Osteoblast (primary cell): ENCODE measurements around the gene PGAP1. TPM values are rescaled to one million over a fixed set of nuclear protein-coding genes. Genes with fewer than 3 reads are reported as not detected.
A peak's percentile ranks its signal among the peaks of the same experiment; 100 is the strongest.

Experiments used
- DNase-seq: peaks from one replicate; pipeline ENCODE4 v3.0.0; 2011; ENCODE audit warnings: low spot score, mixed read lengths; ENCODE audit not compliant: insufficient read length; ENCODE audit errors: missing footprints
- H2AFZ ChIP-seq: 2 replicates; pipeline ENCODE4 v1.6.0; 2011; ENCODE audit warnings: mild to moderate bottlenecking, low read length
- H3K27ac ChIP-seq: 2 replicates; pipeline ENCODE4 v1.5.1; 2011; ENCODE audit warnings: mild to moderate bottlenecking, low read depth, low read length, moderate library complexity
- H3K27me3 ChIP-seq: 2 replicates; pipeline ENCODE4 v1.6.0; 2012; ENCODE audit warnings: mild to moderate bottlenecking, control low read depth, inconsistent platforms, low read length, moderate library complexity; ENCODE audit not compliant: insufficient read depth
- H3K36me3 ChIP-seq: 2 replicates; pipeline ENCODE4 v1.5.1; 2011; ENCODE audit warnings: mild to moderate bottlenecking, low read length, control low read depth, moderate library complexity; ENCODE audit not compliant: insufficient read depth
- H3K4me1 ChIP-seq: 2 replicates; pipeline ENCODE4 v1.5.1; 2011; ENCODE audit warnings: mild to moderate bottlenecking, low read length, control low read depth, moderate library complexity; ENCODE audit not compliant: insufficient read depth
- H3K4me2 ChIP-seq: 2 replicates; pipeline ENCODE4 v1.6.0; 2011; ENCODE audit warnings: mild to moderate bottlenecking, low read length; ENCODE audit not compliant: insufficient read depth
- H3K4me3 ChIP-seq: fragments of 200-600 bp; sonication (generic); 3 replicates; pipeline ENCODE4 v1.5.1; 2012; ENCODE audit warnings: mild to moderate bottlenecking, low read length, inconsistent platforms; ENCODE audit not compliant: insufficient read depth
- H3K79me2 ChIP-seq: 2 replicates; pipeline ENCODE4 v1.6.0; 2012; ENCODE audit warnings: mild to moderate bottlenecking, low read length, control low read depth, inconsistent platforms; ENCODE audit not compliant: insufficient read depth
- H3K9me3 ChIP-seq: 2 replicates; pipeline ENCODE4 v1.5.1; 2011; ENCODE audit warnings: low read depth, low read length, control low read depth
- H4K20me1 ChIP-seq: 2 replicates; pipeline ENCODE4 v1.6.0; 2012; ENCODE audit warnings: mild to moderate bottlenecking, low read length, control low read depth; ENCODE audit not compliant: insufficient read depth
- CTCF ChIP-seq: IDR thresholded peaks from 2 replicates; pipeline ENCODE4 v1.5.1; 2011; ENCODE audit warnings: mild to moderate bottlenecking, low read depth, low read length, moderate library complexity; ENCODE audit errors: extremely low read depth
- total RNA-seq: library from RNA; depleted of rRNA; stranded (reverse); fragments of >200 nt; gene quantifications from 2 replicates; pipeline ENCODE4 v1.2.3, GENCODE V29; 2012

The PGAP1 gene
- total RNA-seq, 1 donor: 7.2 TPM

GRCh38 chr2:196925051-196925767 is 1.3 kb downstream of the PGAP1 start:
- H3K27ac ChIP-seq: peak overlapping the region; percentile 87
- H3K79me2 ChIP-seq: peaks cover 49% of the 10 kb centered on the region

GRCh38 chr2:196924051-196924450 is 2.5 kb downstream of the PGAP1 start:
- H3K4me1 ChIP-seq: peaks cover 20% of the 10 kb centered on the region
- no peaks in the 10 kb centered on the region for H3K27me3 ChIP-seq
- peak overlapping the region; percentile 91 for H3K4me2 ChIP-seq
- no peaks in the 10 kb centered on the region for H3K9me3 ChIP-seq
- no peak overlapping the region for H3K27ac ChIP-seq
- H3K79me2 ChIP-seq: peaks cover 56% of the 10 kb centered on the region
- no peaks in the 10 kb centered on the region for H4K20me1 ChIP-seq
- TF ChIP-seq CTCF: no peak
- no peak overlapping the region for H2AFZ ChIP-seq
- H3K4me3 ChIP-seq: no peak overlapping the region
- H3K36me3 ChIP-seq: no peaks in the 10 kb centered on the region
- no peak for DNase-seq

More at GRCh38 chr2:196925051-196925767, 1.3 kb downstream of the PGAP1 start:
- Histone ChIP-seq H4K20me1 (no peaks in the 10 kb centered on the region), H3K9me3 (no peaks in the 10 kb centered on the region), H3K4me3 (peak overlapping the region; percentile 97), H3K27me3 (no peaks in the 10 kb centered on the region), H2AFZ (peak overlapping the region; percentile 98), H3K4me1 (peaks cover 20% of the 10 kb centered on the region), H3K36me3 (no peaks in the 10 kb centered on the region), H3K4me2 (peak overlapping the region; percentile 91)
- DNase-seq: peak; percentile 22
- no peak for TF ChIP-seq CTCF

GRCh38 chr2:196918927-196919326 is 7.6 kb downstream of the PGAP1 start:
- Histone ChIP-seq H3K9me3 (no peaks in the 10 kb centered on the region), H3K79me2 (peaks cover 31% of the 10 kb centered on the region), H2AFZ (no peak overlapping the region), H4K20me1 (no peaks in the 10 kb centered on the region), H3K4me1 (no peaks in the 10 kb centered on the region), H3K27ac (no peak overlapping the region), H3K27me3 (no peaks in the 10 kb centered on the region), H3K4me2 (no peak overlapping the region), H3K4me3 (no peak overlapping the region), H3K36me3 (peaks cover 15% of the 10 kb centered on the region)
- TF ChIP-seq CTCF: no peak
- DNase-seq: no peak

GRCh38 chr2:196917802-196918201 is 8.7 kb downstream of the PGAP1 start:
- no peaks in the 10 kb centered on the region for H3K27me3 ChIP-seq
- H4K20me1 ChIP-seq: no peaks in the 10 kb centered on the region
- DNase-seq: no peak
- H3K27ac ChIP-seq: no peak overlapping the region
- no peaks in the 10 kb centered on the region for H3K4me1 ChIP-seq
- peaks cover 20% of the 10 kb centered on the region for H3K36me3 ChIP-seq
- H2AFZ ChIP-seq: no peak overlapping the region
- no peak overlapping the region for H3K4me2 ChIP-seq
- no peaks in the 10 kb centered on the region for H3K9me3 ChIP-seq
- TF ChIP-seq CTCF: no peak
- H3K4me3 ChIP-seq: no peak overlapping the region
- peaks cover 21% of the 10 kb centered on the region for H3K79me2 ChIP-seq
